ENCODE data around the gene LMO7. TPM values are rescaled to one million over a fixed set of nuclear protein-coding genes. Genes with fewer than 3 reads are reported as not detected.

Gene LMO7
- total RNA-seq, 1 donor from 2014 or later = 446 TPM

DNA sequence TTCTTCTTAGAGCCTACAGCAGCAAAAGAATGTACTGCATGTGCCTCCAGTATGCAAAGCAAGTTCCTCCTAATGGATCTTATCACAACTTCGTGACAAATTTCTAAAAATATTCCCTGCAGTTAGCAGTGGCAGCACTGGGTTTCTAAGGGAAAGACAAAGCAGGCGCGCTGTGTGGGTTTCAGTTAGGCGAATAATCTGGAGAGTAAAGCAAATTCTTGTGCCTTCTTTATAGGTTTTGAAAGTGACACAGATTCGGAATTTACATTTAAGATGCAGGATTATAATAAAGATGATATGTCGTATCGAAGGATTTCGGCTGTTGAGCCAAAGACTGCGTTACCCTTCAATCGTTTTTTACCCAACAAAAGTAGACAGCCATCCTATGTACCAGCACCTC lies 167.9 kb downstream of the LMO7 start:
- TF ChIP-seq CTCF (IDR thresholded peaks at IDR 0.05; ENCODE audit: borderline replicate concordance) = no peak
- Histone ChIP-seq H3K9me3 (replicated peaks) (no peaks in the 10 kb centered on the region), H3K36me3 (peaks cover 12% of the 10 kb centered on the region), H3K4me3 (peak overlapping the region; percentile 67), H3K4me1 (peaks cover 37% of the 10 kb centered on the region), H3K27ac (replicated peaks) (peak overlapping the region; percentile 88), H3K27me3 (ENCODE audit: low read depth) (no peaks in the 10 kb centered on the region)
- DNase-seq = no peak
- intact Hi-C loops (cut with micrococcal nuclease) = no loop called here

DNA sequence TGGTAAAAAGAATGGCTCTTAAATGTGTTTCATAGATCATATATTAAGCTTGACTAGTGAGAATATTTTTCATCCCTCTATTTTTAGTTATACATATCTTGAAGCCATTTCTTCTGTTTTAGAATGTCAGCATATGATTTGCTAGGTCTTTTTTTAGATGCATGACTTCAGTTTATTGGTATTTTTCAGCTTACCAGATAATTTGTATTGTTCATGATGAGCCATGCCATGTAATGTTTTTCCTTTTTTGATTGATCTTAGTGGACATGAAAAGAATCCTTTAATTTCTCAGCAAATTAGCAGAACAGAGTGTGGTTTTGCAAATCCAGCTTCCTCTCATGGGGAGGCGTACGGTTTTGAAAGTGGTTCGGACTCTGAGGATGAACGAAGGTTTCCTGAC lies 168.5 kb downstream of the LMO7 start:
- H3K9me3 ChIP-seq (replicated peaks) = no peaks in the 10 kb centered on the region
- peak overlapping the region; percentile 88 for H3K27ac ChIP-seq (replicated peaks)
- intact Hi-C loops (cut with micrococcal nuclease) = no loop called here
- no peak for DNase-seq
- H3K4me3 ChIP-seq = peak overlapping the region; percentile 67
- peaks cover 12% of the 10 kb centered on the region for H3K36me3 ChIP-seq
- no peak for TF ChIP-seq CTCF (IDR thresholded peaks at IDR 0.05; ENCODE audit: borderline replicate concordance)
- no peaks in the 10 kb centered on the region for H3K27me3 ChIP-seq (ENCODE audit: low read depth)
- peaks cover 37% of the 10 kb centered on the region for H3K4me1 ChIP-seq

GRCh38 chr13:75806117-75806516 lies 170.0 kb downstream of the LMO7 start:
- intact Hi-C loops (cut with micrococcal nuclease) = no loop called here

GRCh38 chr13:75811361-75811760 lies 175.2 kb downstream of the LMO7 start:
- intact Hi-C loops (cut with micrococcal nuclease) = no loop called here
- Histone ChIP-seq H3K27ac (replicated peaks) (peak overlapping the region; percentile 79), H3K4me3 (peak overlapping the region; percentile 67), H3K36me3 (peaks cover under 1% of the 10 kb centered on the region), H3K9me3 (replicated peaks) (no peaks in the 10 kb centered on the region), H3K4me1 (peaks cover 75% of the 10 kb centered on the region), H3K27me3 (ENCODE audit: low read depth) (no peaks in the 10 kb centered on the region)
- TF ChIP-seq CTCF (IDR thresholded peaks at IDR 0.05; ENCODE audit: borderline replicate concordance) = no peak
- DNase-seq = no peak

More at GRCh38 chr13:75806117-75806516, 170.0 kb downstream of the LMO7 start:
- peak overlapping the region; percentile 88 for H3K27ac ChIP-seq (replicated peaks)
- peak overlapping the region; percentile 67 for H3K4me3 ChIP-seq
- DNase-seq = no peak
- H3K9me3 ChIP-seq (replicated peaks) = no peaks in the 10 kb centered on the region
- peaks cover 12% of the 10 kb centered on the region for H3K36me3 ChIP-seq
- no peaks in the 10 kb centered on the region for H3K27me3 ChIP-seq (ENCODE audit: low read depth)
- peaks cover 38% of the 10 kb centered on the region for H3K4me1 ChIP-seq
- no peak for TF ChIP-seq CTCF (IDR thresholded peaks at IDR 0.05; ENCODE audit: borderline replicate concordance)

DNA sequence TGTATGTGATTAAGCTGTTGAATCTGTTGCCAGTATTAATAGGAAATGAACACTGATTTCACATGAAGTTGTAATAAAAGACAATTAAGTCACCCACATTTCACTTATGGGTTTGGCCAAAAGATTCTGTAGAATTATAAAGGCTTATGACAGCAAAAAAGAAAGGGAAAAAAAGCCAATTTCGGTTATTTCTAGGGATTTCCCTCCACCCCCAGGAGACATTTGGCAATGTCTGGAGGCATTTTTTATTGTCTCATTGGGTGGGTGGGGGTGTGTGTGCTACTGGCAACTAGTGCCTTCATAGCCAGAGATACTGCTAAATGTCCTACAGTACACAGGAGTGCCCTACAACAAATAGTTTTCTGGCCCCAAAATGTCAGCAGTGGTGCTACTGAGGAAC lies 175.7 kb downstream of the LMO7 start:
- Histone ChIP-seq H3K9me3 (replicated peaks) (no peaks in the 10 kb centered on the region), H3K27me3 (ENCODE audit: low read depth) (no peaks in the 10 kb centered on the region), H3K36me3 (peaks cover under 1% of the 10 kb centered on the region), H3K4me3 (peak overlapping the region; percentile 67), H3K27ac (replicated peaks) (peak overlapping the region; percentile 79), H3K4me1 (peaks cover 79% of the 10 kb centered on the region)
- no peak for TF ChIP-seq CTCF (IDR thresholded peaks at IDR 0.05; ENCODE audit: borderline replicate concordance)
- intact Hi-C loops (cut with micrococcal nuclease) = no loop called here
- no peak for DNase-seq

All from left ventricle myocardium inferior (tissue), 1 donor.